ENCODE data around the gene COG4.
A peak's percentile ranks its signal among the peaks of the same experiment; 100 is the strongest.

GRCh38 chr16:70508752-70509151, 14.6 kb downstream of the COG4 start:
- TF ChIP-seq CTCF (IDR thresholded peaks at IDR 0.05): peak in 1 of 6 experiments; percentile 18
- no peak for TF ChIP-seq POLR2A (IDR thresholded peaks at IDR 0.05)

Measured in Peyer's patch (tissue), 4 donors.